ENCODE results near the gene MTHFD1. TPM values are rescaled to one million over a fixed set of nuclear protein-coding genes. Genes with fewer than 3 reads are reported as not detected.

Gene MTHFD1
- total RNA-seq, 2 experiments from 2014 or later, result 223 to 316 TPM

GRCh38 chr14:64493455-64493854 is 105.3 kb downstream of the MTHFD1 start:
- Mint-ChIP-seq H3K36me3 (peaks cover 40% of the 10 kb centered on the region), H3K4me1 (peaks cover 38% of the 10 kb centered on the region)
- CTCF ChIA-PET, result interaction anchor here (1.2 to 9.0 kb wide), 7 partner anchors 9 to 149 kb away, joined by 3 to 70 read pairs (median 4); no protein-coding TSS in a partner anchor

DNA sequence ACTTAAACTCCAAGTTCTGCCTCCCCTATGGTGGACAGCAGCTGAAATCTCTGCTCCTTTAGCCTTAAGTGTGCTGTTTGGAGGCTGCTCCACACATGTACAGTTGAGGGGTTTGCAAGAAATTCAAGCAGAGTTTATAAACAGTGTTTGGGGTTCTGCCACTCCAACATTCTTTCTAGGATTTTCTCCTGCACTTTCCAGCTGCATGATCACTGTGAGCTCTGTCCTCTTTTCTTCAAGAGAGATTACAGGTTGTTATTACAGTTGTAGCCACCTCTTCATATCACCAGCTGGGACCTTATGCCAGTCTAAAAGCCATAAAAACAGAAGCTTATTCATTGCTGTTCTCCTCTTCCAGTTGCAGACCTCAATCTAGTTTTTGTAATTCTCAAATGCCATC is 107.1 kb downstream of the MTHFD1 start:
- peak overlapping the region; percentile 57 for H3K27ac Mint-ChIP-seq
- H3K36me3 Mint-ChIP-seq, result peaks cover 46% of the 10 kb centered on the region
- CTCF ChIA-PET, result interaction anchor here (1.2 to 9.0 kb wide), 4 partner anchors 10 to 151 kb away, joined by 3 to 70 read pairs (median 14); no protein-coding TSS in a partner anchor
- ATAC-seq, result no peak
- H3K27me3 Mint-ChIP-seq, result no peaks in the 10 kb centered on the region
- no peak for DNase-seq
- H3K4me1 Mint-ChIP-seq, result peaks cover 50% of the 10 kb centered on the region
- no peak overlapping the region for H3K4me3 Mint-ChIP-seq
- no peaks in the 10 kb centered on the region for H3K9me3 Mint-ChIP-seq (ENCODE audit: low read depth)

More at GRCh38 chr14:64493455-64493854, 105.3 kb downstream of the MTHFD1 start:
- ATAC-seq (no peak), DNase-seq (no peak)
- H3K27me3 Mint-ChIP-seq, result no peaks in the 10 kb centered on the region
- H3K4me3 Mint-ChIP-seq, result no peak overlapping the region
- no peaks in the 10 kb centered on the region for H3K9me3 Mint-ChIP-seq (ENCODE audit: low read depth)
- H3K27ac Mint-ChIP-seq, result peak overlapping the region; percentile 0

DNA sequence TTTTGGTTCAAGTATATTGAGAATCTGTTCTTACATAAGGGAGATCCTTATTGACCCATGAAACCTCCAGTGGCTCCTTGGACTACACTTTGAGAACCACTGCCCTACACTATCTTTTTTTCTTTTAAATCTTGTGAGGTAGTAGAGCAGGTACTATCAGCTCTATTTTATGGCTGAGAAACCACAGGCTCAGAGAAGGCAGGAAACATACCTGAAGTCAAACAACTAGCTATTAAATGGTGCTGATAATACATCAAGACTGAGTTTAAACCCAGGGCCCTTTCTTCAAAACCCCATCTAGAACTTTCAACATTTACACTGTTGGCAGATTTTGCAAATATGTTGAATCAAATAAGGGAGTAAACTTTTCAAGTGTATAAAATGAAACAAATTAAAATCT is 108.6 kb downstream of the MTHFD1 start:
- no peaks in the 10 kb centered on the region for H3K9me3 Mint-ChIP-seq (ENCODE audit: low read depth)
- no peak overlapping the region for H3K4me3 Mint-ChIP-seq
- peaks cover 42% of the 10 kb centered on the region for H3K36me3 Mint-ChIP-seq
- no peak for ATAC-seq
- CTCF ChIA-PET, result interaction anchor here (0.9 to 9.0 kb wide), 6 partner anchors 10 to 193 kb away, joined by 3 to 70 read pairs (median 6); no protein-coding TSS in a partner anchor
- peaks cover 53% of the 10 kb centered on the region for H3K4me1 Mint-ChIP-seq
- no peak for DNase-seq
- no peak overlapping the region for H3K27ac Mint-ChIP-seq
- H3K27me3 Mint-ChIP-seq, result no peaks in the 10 kb centered on the region

GRCh38 chr14:64500088-64500487 is 111.9 kb downstream of the MTHFD1 start:
- Mint-ChIP-seq H3K27me3 (no peaks in the 10 kb centered on the region), H3K9me3 (ENCODE audit: low read depth) (no peaks in the 10 kb centered on the region), H3K4me1 (peaks cover 42% of the 10 kb centered on the region), H3K27ac (peak overlapping the region; percentile 99), H3K36me3 (peaks cover 50% of the 10 kb centered on the region), H3K4me3 (peak overlapping the region; percentile 91)
- CTCF ChIA-PET, result interaction anchor here (1.3 to 3.3 kb wide), 2 partner anchors 11 to 18 kb away, joined by 3 to 22 read pairs; no protein-coding TSS in a partner anchor
- no peak for ATAC-seq
- DNase-seq, result no peak

DNA sequence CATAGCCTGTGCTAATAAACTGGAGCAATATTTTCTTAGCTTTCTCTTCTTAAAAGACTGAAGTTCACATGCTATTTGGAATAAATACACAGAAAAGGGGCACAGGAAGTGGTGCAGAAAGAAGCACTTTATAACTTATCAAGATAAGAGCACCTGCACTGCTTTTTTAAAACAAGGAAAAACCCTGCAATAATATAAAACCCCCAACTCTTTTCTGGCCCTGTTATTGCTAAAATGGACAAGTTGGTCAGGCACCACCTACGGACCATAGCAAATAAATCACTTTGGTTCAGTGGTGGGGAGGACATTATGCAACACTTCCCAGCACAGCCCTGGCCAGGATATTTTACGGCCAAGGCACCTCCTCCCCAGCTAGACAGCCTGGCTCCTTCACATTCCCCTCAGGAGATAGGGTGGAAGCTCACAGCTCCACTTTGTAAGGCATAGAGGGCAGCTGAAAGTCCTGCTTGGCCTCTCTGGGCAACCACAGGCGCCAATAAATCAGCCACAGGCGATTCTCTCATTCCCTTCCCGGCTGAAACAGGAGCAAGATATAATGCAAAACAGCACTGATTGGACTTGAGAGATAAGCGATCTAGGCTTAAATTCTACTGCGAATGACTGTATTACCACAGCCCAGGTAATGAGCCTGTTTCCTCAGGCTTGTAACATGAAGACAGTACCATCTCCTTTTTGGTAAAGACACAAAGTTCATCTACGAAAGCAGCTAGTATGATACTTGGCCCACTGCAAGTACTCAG is 113.4 kb downstream of the MTHFD1 start:
- H3K27ac Mint-ChIP-seq, result peak overlapping the region; percentile 99
- no peak for ATAC-seq
- H3K36me3 Mint-ChIP-seq, result peaks cover 56% of the 10 kb centered on the region
- peak overlapping the region; percentile 91 for H3K4me3 Mint-ChIP-seq
- H3K4me1 Mint-ChIP-seq, result peaks cover 43% of the 10 kb centered on the region
- no peaks in the 10 kb centered on the region for H3K9me3 Mint-ChIP-seq (ENCODE audit: low read depth)
- peak; percentile 49 for DNase-seq
- CTCF ChIA-PET, result interaction anchor here (1.0 to 3.3 kb wide), 9 partner anchors 10 to 72 kb away, joined by 3 to 22 read pairs (median 4); no protein-coding TSS in a partner anchor
- H3K27me3 Mint-ChIP-seq, result no peaks in the 10 kb centered on the region

DNA sequence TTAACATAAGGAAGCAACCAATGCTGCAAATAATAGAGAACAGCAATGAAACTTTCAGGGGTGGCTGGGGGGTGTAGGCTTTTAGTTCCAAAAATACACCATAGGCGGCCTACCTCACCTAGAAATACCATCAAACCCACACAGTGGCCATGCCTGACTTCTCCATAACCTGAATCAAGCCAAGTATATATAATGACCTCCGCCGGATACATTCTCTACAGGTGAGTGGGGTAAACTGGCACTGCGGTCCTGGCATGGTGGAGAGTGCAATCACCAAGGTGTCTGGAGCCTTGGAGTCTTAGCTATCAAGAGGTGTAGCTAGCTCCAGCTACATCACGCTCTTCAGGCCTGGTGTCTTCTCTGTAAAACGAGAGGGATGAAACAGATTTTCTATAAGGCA is 114.3 kb downstream of the MTHFD1 start:
- ATAC-seq, result no peak
- DNase-seq, result peak; percentile 54
- H3K27me3 Mint-ChIP-seq, result no peaks in the 10 kb centered on the region
- H3K9me3 Mint-ChIP-seq (ENCODE audit: low read depth), result no peaks in the 10 kb centered on the region
- peaks cover 56% of the 10 kb centered on the region for H3K36me3 Mint-ChIP-seq
- peaks cover 42% of the 10 kb centered on the region for H3K4me1 Mint-ChIP-seq
- H3K4me3 Mint-ChIP-seq, result peak overlapping the region; percentile 91
- H3K27ac Mint-ChIP-seq, result peak overlapping the region; percentile 99
- CTCF ChIA-PET, result interaction anchor here (0.6 to 3.3 kb wide), 11 partner anchors 9 to 978 kb away, joined by 3 to 22 read pairs (median 4); no protein-coding TSS in a partner anchor

- DNase-seq, result peak; percentile 53
- Mint-ChIP-seq H3K27me3 (no peaks in the 10 kb centered on the region), H3K4me3 (peak overlapping the region; percentile 91), H3K9me3 (ENCODE audit: low read depth) (no peaks in the 10 kb centered on the region), H3K36me3 (peaks cover 55% of the 10 kb centered on the region), H3K27ac (peak overlapping the region; percentile 99), H3K4me1 (peaks cover 42% of the 10 kb centered on the region)
- CTCF ChIA-PET, result interaction anchor here (0.6 to 3.3 kb wide), 9 partner anchors 8 to 977 kb away, joined by 3 to 22 read pairs (median 4); no protein-coding TSS in a partner anchor
- ATAC-seq, result no peak
These were observed 114.8 kb downstream of the MTHFD1 start for GRCh38 chr14:64502887-64503433.

- H3K9me3 Mint-ChIP-seq (ENCODE audit: low read depth), result no peaks in the 10 kb centered on the region
- DNase-seq (peak; percentile 99), ATAC-seq (peak; percentile 68)
- H3K4me3 Mint-ChIP-seq, result peak within 1 kb of the TSS; percentile 91
- H3K4me1 Mint-ChIP-seq, result peaks cover 46% of the 10 kb centered on the region
- H3K36me3 Mint-ChIP-seq, result peaks cover 55% of the 10 kb centered on the region
- H3K27ac Mint-ChIP-seq, result peak within 1 kb of the TSS; percentile 99
- no peaks in the 10 kb centered on the region for H3K27me3 Mint-ChIP-seq
- CTCF ChIA-PET, result interaction anchor here (0.7 to 3.3 kb wide), 6 partner anchors 8 to 74 kb away, joined by 3 to 22 read pairs (median 4); no protein-coding TSS in a partner anchor
These were observed 115.5 kb downstream of the MTHFD1 start, which contains the start of gene ZBTB25 for GRCh38 chr14:64503434-64504309. ZBTB25 (minus strand) TSS chr14:64503838; CDS start chr14:64490533, 13,305 bp downstream.

- DNase-seq, result peak; percentile 91
- CTCF ChIA-PET, result interaction anchor here (0.6 to 1.8 kb wide), 3 partner anchors 75 to 169 kb away, joined by 3 to 4 read pairs (median 3); no protein-coding TSS in a partner anchor
- Mint-ChIP-seq H3K36me3 (peaks cover 53% of the 10 kb centered on the region), H3K27me3 (no peaks in the 10 kb centered on the region), H3K4me1 (peaks cover 50% of the 10 kb centered on the region), H3K9me3 (ENCODE audit: low read depth) (no peaks in the 10 kb centered on the region), H3K27ac (peak within 1 kb of the TSS; percentile 99), H3K4me3 (peak within 1 kb of the TSS; percentile 91)
- ATAC-seq, result peak; percentile 47
These were observed 116.2 kb downstream of the MTHFD1 start, which contains the start of gene ZBTB1 for GRCh38 chr14:64504310-64504896. ZBTB1 (plus strand) TSS chr14:64504770; CDS start chr14:64521505, 16,735 bp downstream.

DNA sequence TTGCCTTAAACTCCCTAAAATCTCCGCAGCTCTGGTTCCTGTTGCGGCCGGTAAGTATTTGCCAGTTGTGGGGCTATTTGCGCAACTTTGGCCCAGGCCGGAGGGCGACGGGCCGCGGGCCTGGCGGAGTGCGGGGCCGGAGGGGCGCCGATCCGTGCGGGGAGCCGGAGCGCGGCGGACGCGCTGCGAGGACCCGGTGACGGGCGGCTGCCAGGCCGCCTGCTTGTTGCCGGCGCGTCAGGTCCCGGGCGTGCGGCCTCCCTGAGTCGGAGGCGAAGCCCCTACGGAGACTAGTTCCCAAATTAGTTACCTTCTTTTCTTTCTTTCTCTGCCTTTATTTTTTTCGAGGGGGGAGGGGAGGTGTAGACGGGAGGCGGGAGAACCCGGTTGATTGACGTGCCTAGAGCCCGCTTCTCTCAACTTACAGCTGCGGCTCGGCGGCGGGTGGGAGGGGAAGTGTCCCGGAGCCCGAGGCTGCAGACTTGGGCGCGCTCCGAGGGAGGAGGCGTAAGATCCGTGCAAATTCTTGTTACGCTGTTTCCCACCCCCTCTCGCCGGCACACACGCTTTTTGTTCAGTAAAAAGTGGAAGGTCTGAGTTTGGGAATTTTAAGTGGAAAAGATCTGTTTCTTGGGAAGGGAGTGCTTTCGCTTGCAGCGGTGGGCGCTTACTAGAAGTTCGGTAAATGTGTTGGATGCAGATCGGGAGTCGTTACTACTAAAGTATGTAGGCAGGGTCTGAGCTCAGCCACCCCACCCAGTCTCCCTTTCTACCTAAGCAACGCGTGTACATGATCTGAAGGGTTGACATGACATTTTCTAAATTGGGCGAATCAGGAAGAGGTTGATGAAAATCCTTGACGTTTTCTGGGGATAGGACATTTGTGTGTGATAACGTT is 117.0 kb downstream of the MTHFD1 start:
- CTCF ChIA-PET, result interaction anchor here (0.6 to 1.8 kb wide), 5 partner anchors 17 to 170 kb away, joined by 3 to 4 read pairs (median 3); no protein-coding TSS in a partner anchor
- H3K27ac Mint-ChIP-seq, result peak overlapping the region; percentile 98
- no peaks in the 10 kb centered on the region for H3K27me3 Mint-ChIP-seq

DNA sequence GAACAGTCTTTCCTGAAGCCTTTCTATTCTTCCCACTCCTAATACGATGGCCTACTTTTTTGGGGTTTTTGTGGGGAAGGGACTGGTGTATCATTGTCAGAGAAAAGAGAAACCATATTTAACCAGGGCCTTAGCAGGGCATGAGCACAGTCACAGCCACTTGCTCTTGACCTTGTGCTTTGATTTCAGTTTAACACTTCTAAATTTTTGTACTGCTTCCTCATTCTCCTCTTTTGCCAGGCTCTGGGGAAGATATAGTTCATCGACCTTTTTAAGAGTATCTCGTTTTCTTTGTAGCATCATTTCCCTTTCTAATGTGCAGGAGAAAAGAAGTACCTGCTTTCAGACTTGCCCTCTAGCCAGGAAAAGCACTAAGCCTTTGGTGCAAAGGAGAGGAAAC is 118.6 kb downstream of the MTHFD1 start:
- ATAC-seq (no peak), DNase-seq (no peak)
- Mint-ChIP-seq H3K4me3 (peak overlapping the region; percentile 91), H3K27ac (peak overlapping the region; percentile 98), H3K4me1 (peaks cover 52% of the 10 kb centered on the region), H3K27me3 (no peaks in the 10 kb centered on the region), H3K36me3 (peaks cover 51% of the 10 kb centered on the region), H3K9me3 (ENCODE audit: low read depth) (no peaks in the 10 kb centered on the region)
- CTCF ChIA-PET, result interaction anchor here (0.8 kb wide), 1 partner anchor 40 kb away, joined by 3 read pairs; no protein-coding TSS in a partner anchor

More for the DNA sequence above, 117.0 kb downstream of the MTHFD1 start:
- Mint-ChIP-seq H3K36me3 (peaks cover 48% of the 10 kb centered on the region), H3K9me3 (ENCODE audit: low read depth) (no peaks in the 10 kb centered on the region), H3K4me1 (peaks cover 49% of the 10 kb centered on the region), H3K4me3 (peak overlapping the region; percentile 91)
- ATAC-seq (peak; percentile 38), DNase-seq (peak; percentile 94)
